HepG2 (cell line): ENCODE data around the gene PLAA. TPM values are rescaled to one million over a fixed set of nuclear protein-coding genes. Genes with fewer than 3 reads are reported as not detected.

ENCODE experiments used
- ARID4A ChIP-seq: sonication (generic); formaldehyde crosslinking; IDR thresholded peaks from 2 replicates; pipeline ENCODE4 v1.5.0; 2020; ENCODE audit warnings: mild to moderate bottlenecking, missing genetic modification reagents, borderline replicate concordance
- MTERF4 ChIP-seq: sonication (generic); formaldehyde crosslinking; IDR thresholded peaks from 2 replicates; pipeline ENCODE4 v1.8.0; 2023; ENCODE audit warnings: mild to moderate bottlenecking, missing genetic modification reagents
- MXD3 ChIP-seq: IDR thresholded peaks from 2 replicates; pipeline ENCODE4 v1.6.1; 2016; ENCODE audit warnings: mild to moderate bottlenecking, missing biosample characterization, missing genetic modification reagents
- NCOA2 ChIP-seq: sonication (generic); formaldehyde crosslinking; IDR thresholded peaks from 2 replicates; pipeline ENCODE4 v1.8.0; 2022; ENCODE audit warnings: inconsistent platforms
- NFIC ChIP-seq: IDR thresholded peaks from 2 replicates; pipeline ENCODE4 v1.6.1; 2012; ENCODE audit warnings: mild to moderate bottlenecking, low read length, inconsistent platforms
- REST ChIP-seq, 2 experiments: IDR thresholded peaks; 2 replicates each; pipeline ENCODE4 v1.6.1; 2011 to 2012; ENCODE audit warnings: low read length in 2 of 2, borderline replicate concordance in 1 of 2, low read depth in 1 of 2, mild to moderate bottlenecking in 1 of 2, moderate library complexity in 1 of 2
- ZBTB8A ChIP-seq: sonication (generic); formaldehyde crosslinking; IDR thresholded peaks from 2 replicates; pipeline ENCODE4 v1.4.0; 2020; ENCODE audit warnings: mild to moderate bottlenecking, low read depth, missing genetic modification reagents, borderline replicate concordance
- ZNF747 ChIP-seq: sonication (generic); formaldehyde crosslinking; IDR thresholded peaks from 2 replicates; pipeline ENCODE4 v1.8.1; 2023; ENCODE audit warnings: missing genetic modification reagents, mild to moderate bottlenecking, borderline replicate concordance
- polyA plus RNA-seq, 8 experiments: library from polyadenylated mRNA; depleted of rRNA in 3 of 8; stranded (reverse) in 7 of 8; unstranded in 1 of 8; fragments of >200 nt; fragmentation: Illumina TruSeq in 4 of 8; extraction: Trizol in 4 of 8; gene quantifications; 2 replicates each; pipeline versions ENCODE4 v1.2.1 to v1.2.3, GENCODE V29; 2011 to 2016; ENCODE audit warnings: low read depth in 4 of 8, missing spikeins in 1 of 8, mixed read lengths in 1 of 8; ENCODE audit not compliant: insufficient read depth in 1 of 8
- total RNA-seq, 5 experiments: library from RNA; depleted of rRNA; stranded (reverse); fragments of >200 nt; fragmentation: Illumina TruSeq; extraction: Trizol; gene quantifications; 2 replicates each; pipeline ENCODE4 v1.2.3, GENCODE V29; 2016; ENCODE audit warnings: low read depth in 1 of 5
- TF ChIP-seq, protein P1 (sequence below): sonication (generic); formaldehyde crosslinking; IDR thresholded peaks from 2 replicates; pipeline ENCODE4 v1.4.0; 2020; ENCODE audit warnings: missing genetic modification reagents

The PLAA gene
- total and polyA plus RNA-seq, 2 of the 13 experiments (the other 11 are each of a cell fraction or from before 2014, with no cell fraction given), result 5.8 to 22.9 TPM

GRCh38 chr9:26955921-26956859 lies 9.1 kb upstream of the PLAA start, which contains the start of gene IFT74 (continued):
- TF ChIP-seq, protein P1, sequence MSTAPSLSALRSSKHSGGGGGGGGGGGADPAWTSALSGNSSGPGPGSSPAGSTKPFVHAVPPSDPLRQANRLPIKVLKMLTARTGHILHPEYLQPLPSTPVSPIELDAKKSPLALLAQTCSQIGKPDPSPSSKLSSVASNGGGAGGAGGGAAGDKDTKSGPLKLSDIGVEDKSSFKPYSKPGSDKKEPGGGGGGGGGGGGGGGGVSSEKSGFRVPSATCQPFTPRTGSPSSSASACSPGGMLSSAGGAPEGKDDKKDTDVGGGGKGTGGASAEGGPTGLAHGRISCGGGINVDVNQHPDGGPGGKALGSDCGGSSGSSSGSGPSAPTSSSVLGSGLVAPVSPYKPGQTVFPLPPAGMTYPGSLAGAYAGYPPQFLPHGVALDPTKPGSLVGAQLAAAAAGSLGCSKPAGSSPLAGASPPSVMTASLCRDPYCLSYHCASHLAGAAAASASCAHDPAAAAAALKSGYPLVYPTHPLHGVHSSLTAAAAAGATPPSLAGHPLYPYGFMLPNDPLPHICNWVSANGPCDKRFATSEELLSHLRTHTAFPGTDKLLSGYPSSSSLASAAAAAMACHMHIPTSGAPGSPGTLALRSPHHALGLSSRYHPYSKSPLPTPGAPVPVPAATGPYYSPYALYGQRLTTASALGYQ (CRISPR knock-in tag), result no peak
- TF ChIP-seq MXD3 (CRISPR knock-in tag) (no peak), ARID4A (CRISPR knock-in tag) (peak; percentile 91), NFIC (no peak), ZBTB8A (no peak), NCOA2 (CRISPR knock-in tag) (no peak), MTERF4 (CRISPR knock-in tag) (peak; percentile 86; the same call in 1 of the 2 replicates), REST (IDR thresholded peaks at IDR 0.05; ENCODE audit: borderline replicate concordance in 1 of 2, low read depth in 1 of 2, low read length in 2 of 2) (0 out of 4 replicates have a peak, but pooled peaks of 1 of the 2 experiments have one; percentile 5), ZNF747 (CRISPR knock-in tag) (no peak)
